Right lobe of liver (tissue), 4 donors: ENCODE data around the gene LRRC10.

ENCODE experiments used
- CTCF ChIP-seq, 4 donors: fragments of 200-600 bp in 3 of 4; fragments of 450-650 bp in 1 of 4; IDR thresholded peaks; one replicate each; pipeline versions ENCODE4 v1.5.1 to v1.8.0; 2016 to 2022; ENCODE audit warnings: antibody characterized with exemption in 4 of 4, mild to moderate bottlenecking in 2 of 4
- POLR2A ChIP-seq: fragments of 450-650 bp; IDR thresholded peaks from one replicate; pipeline ENCODE4 v1.6.1; 2017; ENCODE audit warnings: antibody characterized with exemption, mild to moderate bottlenecking
- donor health status: DM: no; HTN: no; CAD: no.
- donor health status: DM: no; HTN: no; CAD: no.
- donor health status: DM: no; HTN: yes; CAD: no.

DNA sequence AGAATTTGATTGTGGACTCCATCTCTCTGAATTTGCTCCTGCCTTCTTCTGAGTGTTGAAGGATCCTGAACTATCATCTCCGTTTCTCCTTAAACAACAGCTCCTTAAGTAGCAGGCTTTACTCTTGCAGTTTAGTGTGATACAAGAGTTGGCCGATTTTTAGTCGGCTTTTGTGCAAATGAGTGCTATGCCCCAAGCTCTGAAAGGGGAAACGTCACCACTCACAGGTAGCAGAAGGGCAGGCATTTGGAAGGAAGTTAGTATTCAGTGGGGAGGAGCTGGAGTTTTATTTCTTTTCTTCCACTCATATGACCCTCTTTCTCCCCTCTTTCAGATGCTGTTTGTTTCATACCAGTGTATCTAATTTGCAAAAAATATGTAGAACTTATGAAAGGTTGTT, 36.5 kb upstream of the LRRC10 start:
- TF ChIP-seq CTCF (IDR thresholded peaks at IDR 0.05) = no peak
- no peak for TF ChIP-seq POLR2A
